ENCODE measurements around the gene DNAJA3.
A peak's percentile ranks its signal among the peaks of the same experiment; 100 is the strongest.

Gene DNAJA3

GRCh38 chr16:4472880-4473279 lies 47.2 kb downstream of the DNAJA3 start:
- no peak for DNase-seq (ENCODE audit: low read depth in 3 of 3, low spot score in 1 of 3)

- peak; percentile 51 to 70 (median 55) for DNase-seq (ENCODE audit: low read depth in 3 of 3, low spot score in 1 of 3)
These were observed 48.7 kb downstream of the DNAJA3 start, which contains the start of gene NMRAL1 for GRCh38 chr16:4474192-4474961. Gene NMRAL1, minus strand, starts transcription at chr16:4474625. Its CDS starts 493 bp downstream, at chr16:4474132.

- peak; percentile 81 to 95 (median 90) for DNase-seq (ENCODE audit: low read depth in 3 of 3, low spot score in 1 of 3)
These were observed 50.5 kb downstream of the DNAJA3 start, which contains the start of gene HMOX2 for GRCh38 chr16:4475880-4476788. Gene HMOX2, plus strand, starts transcription at chr16:4476398. Its CDS starts 29,127 bp downstream, at chr16:4505525.

GRCh38 chr16:4477966-4478365 lies 52.3 kb downstream of the DNAJA3 start:
- DNase-seq (ENCODE audit: low read depth in 3 of 3, low spot score in 1 of 3) = no peak

- DNase-seq (ENCODE audit: low read depth in 3 of 3, low spot score in 1 of 3) = no peak
These were observed 55.9 kb downstream of the DNAJA3 start for GRCh38 chr16:4481526-4481925.

- DNase-seq (ENCODE audit: low read depth in 3 of 3, low spot score in 1 of 3) = no peak
These were observed 56.3 kb downstream of the DNAJA3 start for GRCh38 chr16:4481963-4482362.

- no peak for DNase-seq (ENCODE audit: low read depth in 3 of 3, low spot score in 1 of 3)
These were observed 60.6 kb downstream of the DNAJA3 start for GRCh38 chr16:4486126-4486893.

GRCh38 chr16:4487955-4488498 lies 62.4 kb downstream of the DNAJA3 start:
- no peak for DNase-seq (ENCODE audit: low read depth in 3 of 3, low spot score in 1 of 3)

GRCh38 chr16:4488499-4488967 lies 62.9 kb downstream of the DNAJA3 start:
- DNase-seq (ENCODE audit: low read depth in 3 of 3, low spot score in 1 of 3) = no peak

GRCh38 chr16:4489030-4489429 lies 63.4 kb downstream of the DNAJA3 start:
- no peak for DNase-seq (ENCODE audit: low read depth in 3 of 3, low spot score in 1 of 3)

GRCh38 chr16:4491898-4492297 lies 66.2 kb downstream of the DNAJA3 start:
- DNase-seq (ENCODE audit: low read depth in 3 of 3, low spot score in 1 of 3) = no peak

- DNase-seq (ENCODE audit: low read depth in 3 of 3, low spot score in 1 of 3) = no peak
These were observed 69.2 kb downstream of the DNAJA3 start for GRCh38 chr16:4494746-4495490.

- no peak for DNase-seq (ENCODE audit: low read depth in 3 of 3, low spot score in 1 of 3)
These were observed 70.1 kb downstream of the DNAJA3 start for GRCh38 chr16:4495766-4496165.

- no peak for DNase-seq (ENCODE audit: low read depth in 3 of 3, low spot score in 1 of 3)
These were observed 70.6 kb downstream of the DNAJA3 start for GRCh38 chr16:4496305-4496704.

- no peak for DNase-seq (ENCODE audit: low read depth in 3 of 3, low spot score in 1 of 3)
These were observed 73.0 kb downstream of the DNAJA3 start for GRCh38 chr16:4498546-4499195.

GRCh38 chr16:4499196-4499555 lies 73.5 kb downstream of the DNAJA3 start:
- DNase-seq (ENCODE audit: low read depth in 3 of 3, low spot score in 1 of 3) = no peak

GRCh38 chr16:4500272-4500671 lies 74.6 kb downstream of the DNAJA3 start:
- DNase-seq (ENCODE audit: low read depth in 3 of 3, low spot score in 1 of 3) = no peak

- no peak for DNase-seq (ENCODE audit: low read depth in 3 of 3, low spot score in 1 of 3)
These were observed 75.4 kb downstream of the DNAJA3 start for GRCh38 chr16:4501071-4501478.

GRCh38 chr16:4505356-4506147 lies 79.9 kb downstream of the DNAJA3 start:
- peak; percentile 27 to 62 (median 56) for DNase-seq (ENCODE audit: low read depth in 3 of 3, low spot score in 1 of 3)
